PFSK-1 (cell line): Measurements from ENCODE around the gene STRA6.

Experiments
- FOXP2 ChIP-seq: optimal IDR thresholded peaks from 2 replicates; pipeline ENCODE3; 2011; ENCODE audit warnings: borderline replicate concordance, control low read depth, inconsistent platforms; ENCODE audit not compliant: insufficient read depth; ENCODE audit errors: extremely low read length, extremely low read depth
- POLR2AphosphoS5 ChIP-seq: IDR thresholded peaks from 2 replicates; pipeline ENCODE4 v1.6.1; 2012; ENCODE audit warnings: low read depth, mild to moderate bottlenecking, control low read depth, low read length, moderate library complexity
- REST ChIP-seq, 2 experiments: IDR thresholded peaks; 2 replicates each; pipeline versions ENCODE4 v1.6.1 to v1.8.0; 2011 to 2012; ENCODE audit warnings: low read depth in 2 of 2, low read length in 2 of 2, control low read depth in 1 of 2, inconsistent platforms in 1 of 2, mild to moderate bottlenecking in 1 of 2, moderate library complexity in 1 of 2; ENCODE audit not compliant: insufficient read depth in 1 of 2
- SIN3A ChIP-seq: IDR thresholded peaks from 2 replicates; pipeline ENCODE4 v1.6.1; 2012; ENCODE audit warnings: mild to moderate bottlenecking, low read length, moderate library complexity, borderline replicate concordance; ENCODE audit not compliant: insufficient read depth
- TAF1 ChIP-seq: IDR thresholded peaks from 2 replicates; pipeline ENCODE4 v1.6.1; 2012; ENCODE audit warnings: low read length, control low read depth, borderline replicate concordance; ENCODE audit not compliant: insufficient read depth

GRCh38 chr15:74165461-74165860 lies 37.1 kb downstream of the STRA6 start:
- TF ChIP-seq TAF1 (no peak), POLR2AphosphoS5 (no peak), REST (IDR thresholded peaks at IDR 0.05; ENCODE audit: insufficient read depth in 1 of 2, low read depth in 2 of 2, low read length in 2 of 2) (no peak), SIN3A (no peak), FOXP2 (no peak)
